Stimulated activated CD8-positive, alpha-beta memory T cell treated with anti-CD3 and anti-CD28 coated beads, Interleukin-7, amount 100 ng/mL, for 1 hour (primary cell): ENCODE data around the gene GLB1L3.
"Not testable (repeated sequence)": the region's sequence is repeated elsewhere in the genome, so short reads cannot be mapped to it uniquely, and the experiment has no call there.

Experiments used
- DNase-seq, 2 donors: peaks; one replicate each; pipeline ENCODE4 v3.0.0-alpha.2; 2020; ENCODE audit warnings: low read depth in 2 of 2

Gene GLB1L3

GRCh38 chr11:134313821-134314607, 37.8 kb downstream of the GLB1L3 start:
- no peak for DNase-seq

GRCh38 chr11:134317103-134317502, 40.9 kb downstream of the GLB1L3 start:
- no peak for DNase-seq

- DNase-seq, result not testable (repeated sequence)
Observed at GRCh38 chr11:134321373-134321772, 45.2 kb downstream of the GLB1L3 start.

- no peak for DNase-seq
Observed at GRCh38 chr11:134322553-134322952, 46.4 kb downstream of the GLB1L3 start.

- no peak for DNase-seq
Observed at GRCh38 chr11:134328433-134328832, 52.3 kb downstream of the GLB1L3 start.

- DNase-seq, result no peak
Observed at GRCh38 chr11:134330611-134331353, 54.6 kb downstream of the GLB1L3 start.

- DNase-seq, result peak; percentile 61 to 62
Observed at GRCh38 chr11:134331354-134332188, 55.4 kb downstream of the GLB1L3 start, which contains the start of gene GLB1L2. Gene GLB1L2, plus strand, starts transcription at chr11:134331988. Its CDS starts 74 bp downstream, at chr11:134332062.

GRCh38 chr11:134332189-134332631, 56.0 kb downstream of the GLB1L3 start:
- DNase-seq, result no peak

- no peak for DNase-seq
Observed at GRCh38 chr11:134332782-134333181, 56.6 kb downstream of the GLB1L3 start.

- no peak for DNase-seq
Observed at GRCh38 chr11:134333312-134333711, 57.1 kb downstream of the GLB1L3 start.

- DNase-seq, result no peak
Observed at GRCh38 chr11:134333946-134334345, 57.8 kb downstream of the GLB1L3 start.

- no peak for DNase-seq
Observed at GRCh38 chr11:134334796-134335571, 58.8 kb downstream of the GLB1L3 start.

- no peak for DNase-seq
Observed at GRCh38 chr11:134337051-134337450, 60.9 kb downstream of the GLB1L3 start.

GRCh38 chr11:134338068-134338467, 61.9 kb downstream of the GLB1L3 start:
- DNase-seq, result no peak

- no peak for DNase-seq
Observed at GRCh38 chr11:134338654-134339053, 62.5 kb downstream of the GLB1L3 start.

GRCh38 chr11:134339756-134340155, 63.6 kb downstream of the GLB1L3 start:
- no peak for DNase-seq

GRCh38 chr11:134340354-134340964, 64.3 kb downstream of the GLB1L3 start:
- DNase-seq, result no peak

- DNase-seq, result no peak
Observed at GRCh38 chr11:134341805-134342571, 65.8 kb downstream of the GLB1L3 start.

- DNase-seq, result no peak
Observed at GRCh38 chr11:134342572-134343340, 66.6 kb downstream of the GLB1L3 start.
